Neural crest cell (in vitro differentiated cells): ENCODE data around the gene ROBO3. TPM values are rescaled to one million over a fixed set of nuclear protein-coding genes. Genes with fewer than 3 reads are reported as not detected.

Experiments used
- DNase-seq: peaks from one replicate; pipeline ENCODE4 v3.0.0; 2021; ENCODE audit warnings: low read depth, mixed read lengths, low spot score
- H3K27ac Mint-ChIP-seq: one replicate; pipeline ENCODE4 v1.8.0; 2021; ENCODE audit warnings: mild to moderate bottlenecking, mixed read lengths; ENCODE audit not compliant: unreplicated experiment
- H3K27me3 Mint-ChIP-seq: 2 replicates; pipeline ENCODE4 v1.8.0; 2021; ENCODE audit warnings: low read depth, mild to moderate bottlenecking, mixed read lengths
- H3K36me3 Mint-ChIP-seq: 2 replicates; pipeline ENCODE4 v1.8.0; 2021; ENCODE audit warnings: low read depth, mild to moderate bottlenecking, mixed read lengths
- H3K4me1 Mint-ChIP-seq: 2 replicates; pipeline ENCODE4 v1.8.0; 2021; ENCODE audit warnings: mixed read lengths
- H3K4me3 Mint-ChIP-seq: one replicate; pipeline ENCODE4 v1.8.0; 2021; ENCODE audit warnings: mild to moderate bottlenecking, mixed read lengths
- H3K9me3 Mint-ChIP-seq: 2 replicates; pipeline ENCODE4 v1.8.0; 2021; ENCODE audit warnings: mixed read lengths
- total RNA-seq: library from RNA; stranded (reverse); gene quantifications from 2 replicates; pipeline ENCODE4 v1.2.1, GENCODE V29; 2021
- TF ChIP-seq, protein P1 (sequence below): fragments of 200-600 bp; sonication (generic); conservative IDR thresholded peaks from 2 replicates; pipeline ENCODE4 v1.5.0; 2021; ENCODE audit warnings: antibody characterized with exemption, mild to moderate bottlenecking

The ROBO3 gene
- total RNA-seq, 1 donor from 2014 or later: 19.7 TPM

DNA sequence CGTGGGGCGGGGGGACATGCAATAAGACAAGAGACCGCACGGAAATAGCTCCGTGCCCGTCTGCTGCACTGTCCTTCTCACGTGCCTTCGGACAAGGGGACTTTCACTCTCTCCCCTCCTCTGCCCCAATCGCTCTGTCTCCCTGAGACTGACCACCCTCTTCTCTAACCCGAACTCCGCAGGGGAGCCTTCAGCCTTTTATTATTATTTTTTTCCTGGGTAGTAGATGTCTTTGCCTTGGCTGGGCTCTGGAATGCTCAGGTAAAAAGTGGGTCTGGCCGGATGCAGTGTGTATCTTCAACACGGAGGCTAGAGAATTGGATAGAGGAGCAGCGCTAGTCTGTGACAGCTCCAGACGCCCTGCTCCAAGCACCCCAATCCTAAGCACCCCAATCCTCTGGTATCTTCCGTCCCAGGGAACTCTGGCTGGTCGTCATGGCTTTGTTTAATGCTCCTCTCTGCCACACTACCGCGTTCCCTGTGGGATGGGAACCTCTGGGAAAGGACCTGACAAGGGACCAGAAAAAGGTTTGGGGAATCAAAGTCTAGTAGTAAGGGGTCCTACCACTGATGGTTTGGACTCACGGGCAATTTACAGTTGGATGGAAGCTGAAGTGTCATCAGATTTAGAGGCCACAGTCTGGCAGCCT lies 25.1 kb upstream of the ROBO3 start:
- Mint-ChIP-seq H3K9me3 (no peaks in the 10 kb centered on the region), H3K4me3 (peak overlapping the region; percentile 78), H3K27ac (no peak overlapping the region), H3K36me3 (no peaks in the 10 kb centered on the region), H3K27me3 (peaks cover 32% of the 10 kb centered on the region), H3K4me1 (peaks cover 33% of the 10 kb centered on the region)
- DNase-seq: peak; percentile 29
- TF ChIP-seq, protein P1, sequence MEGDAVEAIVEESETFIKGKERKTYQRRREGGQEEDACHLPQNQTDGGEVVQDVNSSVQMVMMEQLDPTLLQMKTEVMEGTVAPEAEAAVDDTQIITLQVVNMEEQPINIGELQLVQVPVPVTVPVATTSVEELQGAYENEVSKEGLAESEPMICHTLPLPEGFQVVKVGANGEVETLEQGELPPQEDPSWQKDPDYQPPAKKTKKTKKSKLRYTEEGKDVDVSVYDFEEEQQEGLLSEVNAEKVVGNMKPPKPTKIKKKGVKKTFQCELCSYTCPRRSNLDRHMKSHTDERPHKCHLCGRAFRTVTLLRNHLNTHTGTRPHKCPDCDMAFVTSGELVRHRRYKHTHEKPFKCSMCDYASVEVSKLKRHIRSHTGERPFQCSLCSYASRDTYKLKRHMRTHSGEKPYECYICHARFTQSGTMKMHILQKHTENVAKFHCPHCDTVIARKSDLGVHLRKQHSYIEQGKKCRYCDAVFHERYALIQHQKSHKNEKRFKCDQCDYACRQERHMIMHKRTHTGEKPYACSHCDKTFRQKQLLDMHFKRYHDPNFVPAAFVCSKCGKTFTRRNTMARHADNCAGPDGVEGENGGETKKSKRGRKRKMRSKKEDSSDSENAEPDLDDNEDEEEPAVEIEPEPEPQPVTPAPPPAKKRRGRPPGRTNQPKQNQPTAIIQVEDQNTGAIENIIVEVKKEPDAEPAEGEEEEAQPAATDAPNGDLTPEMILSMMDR: peak; percentile 5

DNA sequence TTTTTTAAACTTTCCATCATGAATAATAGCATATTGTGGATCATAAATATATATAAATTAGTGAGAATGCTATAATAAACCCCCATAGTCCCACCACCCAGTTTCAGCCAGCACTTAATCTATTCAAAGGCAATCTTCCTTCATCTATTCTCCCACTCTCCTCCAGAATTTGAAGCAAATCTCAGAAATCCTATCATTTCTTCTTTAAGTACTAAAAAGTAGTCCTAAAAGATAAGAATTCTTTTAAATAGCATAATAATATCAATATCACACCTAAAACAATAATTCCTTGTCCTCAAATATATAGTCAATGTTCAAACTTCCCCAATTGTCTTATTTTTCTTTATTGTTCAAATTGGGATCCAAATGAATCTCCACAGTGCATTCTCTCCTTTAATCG lies 24.6 kb upstream of the ROBO3 start:
- Mint-ChIP-seq H3K4me1 (peaks cover 33% of the 10 kb centered on the region), H3K9me3 (no peaks in the 10 kb centered on the region), H3K27ac (no peak overlapping the region), H3K27me3 (peaks cover 29% of the 10 kb centered on the region), H3K36me3 (no peaks in the 10 kb centered on the region), H3K4me3 (peak overlapping the region; percentile 78)
- no peak for DNase-seq
- TF ChIP-seq, protein P1: no peak

DNA sequence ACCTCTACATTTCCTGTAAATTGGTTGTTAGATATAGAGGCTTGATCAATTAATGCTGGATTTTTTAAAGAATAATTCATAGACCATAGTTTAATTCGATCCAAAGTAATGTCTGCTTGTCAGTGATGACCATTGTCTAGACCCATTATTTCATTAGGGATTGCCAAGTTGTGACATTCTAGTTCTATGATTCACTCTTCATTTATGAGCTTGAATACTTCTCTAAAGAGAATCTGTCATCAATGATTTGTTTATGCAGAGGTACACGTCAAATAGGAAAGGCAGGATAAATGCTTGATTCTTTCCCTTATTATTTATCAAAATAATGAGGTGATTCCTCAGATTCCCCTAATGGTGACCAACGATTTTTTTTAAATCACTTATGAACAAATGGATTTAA lies 24.0 kb upstream of the ROBO3 start:
- TF ChIP-seq, protein P1: no peak
- H3K9me3 Mint-ChIP-seq: no peaks in the 10 kb centered on the region

DNA sequence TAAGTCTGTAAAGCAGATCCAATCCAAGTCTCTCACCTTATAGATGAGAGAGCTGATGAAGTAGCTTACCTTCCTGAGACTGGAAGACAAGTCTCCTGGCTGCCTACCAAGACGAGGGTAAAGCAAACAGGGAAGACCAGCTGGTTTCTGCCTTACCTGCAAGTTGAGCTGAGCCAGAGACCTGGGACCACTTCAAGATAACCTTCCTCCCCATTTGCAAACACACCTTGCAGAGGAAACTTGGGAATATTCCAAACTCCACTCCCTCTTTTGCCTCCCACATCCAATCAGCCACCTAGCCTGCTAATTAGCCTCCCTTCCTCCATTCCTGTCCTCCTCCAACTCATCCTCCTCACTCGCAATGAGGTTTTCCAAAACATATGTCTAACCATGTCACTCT lies 23.4 kb upstream of the ROBO3 start:
- TF ChIP-seq, protein P1: no peak
- no peak for DNase-seq
- no peak overlapping the region for H3K27ac Mint-ChIP-seq
- H3K27me3 Mint-ChIP-seq: peaks cover 23% of the 10 kb centered on the region
- no peaks in the 10 kb centered on the region for H3K36me3 Mint-ChIP-seq
- H3K9me3 Mint-ChIP-seq: no peaks in the 10 kb centered on the region
- peaks cover 32% of the 10 kb centered on the region for H3K4me1 Mint-ChIP-seq
- peak overlapping the region; percentile 47 for H3K4me3 Mint-ChIP-seq

More for the DNA sequence above, 24.0 kb upstream of the ROBO3 start:
- DNase-seq: no peak
- peaks cover 26% of the 10 kb centered on the region for H3K27me3 Mint-ChIP-seq
- no peaks in the 10 kb centered on the region for H3K36me3 Mint-ChIP-seq
- H3K4me3 Mint-ChIP-seq: peak overlapping the region; percentile 78
- no peak overlapping the region for H3K27ac Mint-ChIP-seq
- peaks cover 36% of the 10 kb centered on the region for H3K4me1 Mint-ChIP-seq

DNA sequence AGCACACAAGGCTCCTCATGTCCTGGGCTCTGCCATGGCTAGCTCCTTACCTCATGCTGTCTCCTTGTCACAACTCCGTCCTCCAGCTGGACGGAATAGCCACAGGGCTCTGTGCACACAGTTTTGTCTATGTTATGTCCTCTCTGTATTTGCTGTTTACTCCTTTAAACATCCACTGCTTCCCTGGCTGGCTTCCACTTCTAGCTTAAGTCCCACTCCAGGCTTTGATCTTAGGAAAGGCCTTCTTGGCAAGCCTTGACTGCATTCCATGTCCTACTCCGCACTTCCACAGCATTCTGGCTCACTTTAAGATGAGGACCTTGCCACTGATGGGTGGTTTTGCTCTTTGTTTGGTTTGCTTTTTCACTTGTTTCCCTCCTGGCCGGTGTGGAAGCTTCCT lies 22.9 kb upstream of the ROBO3 start:
- H3K9me3 Mint-ChIP-seq: no peaks in the 10 kb centered on the region
- H3K27ac Mint-ChIP-seq: no peak overlapping the region
- H3K4me1 Mint-ChIP-seq: peaks cover 27% of the 10 kb centered on the region
- no peak for DNase-seq
- peak overlapping the region; percentile 47 for H3K4me3 Mint-ChIP-seq
- H3K36me3 Mint-ChIP-seq: no peaks in the 10 kb centered on the region
- TF ChIP-seq, protein P1: no peak
- peaks cover 19% of the 10 kb centered on the region for H3K27me3 Mint-ChIP-seq
